HepG2 (cell line): Measurements from ENCODE around the gene ANKRD13D. TPM values are rescaled to one million over a fixed set of nuclear protein-coding genes. Genes with fewer than 3 reads are reported as not detected.

ENCODE experiments used
- ARID4A ChIP-seq: sonication (generic); formaldehyde crosslinking; IDR thresholded peaks from 2 replicates; pipeline ENCODE4 v1.5.0; 2020; ENCODE audit warnings: mild to moderate bottlenecking, missing genetic modification reagents, borderline replicate concordance
- CCDC6 ChIP-seq: sonication (generic); formaldehyde crosslinking; IDR thresholded peaks from 2 replicates; pipeline ENCODE4 v1.8.1; 2022; ENCODE audit warnings: mild to moderate bottlenecking, missing genetic modification reagents, moderate library complexity
- CEBPZ ChIP-seq: IDR thresholded peaks from 2 replicates; pipeline ENCODE4 v1.6.1; 2012; ENCODE audit warnings: low read length, improper control_type of control experiment
- DMAP1 ChIP-seq: IDR thresholded peaks from 2 replicates; pipeline ENCODE4 v1.6.1; 2016
- FOXK1 ChIP-seq: sonication (generic); formaldehyde crosslinking; IDR thresholded peaks from 2 replicates; pipeline ENCODE4 v1.4.0; 2020; ENCODE audit warnings: low read depth, missing genetic modification reagents, borderline replicate concordance
- FOXO4 ChIP-seq: sonication (generic); formaldehyde crosslinking; conservative IDR thresholded peaks from 2 replicates; pipeline ENCODE4 v1.8.1; 2023; ENCODE audit warnings: missing genetic modification reagents
- GLI4 ChIP-seq: sonication (generic); formaldehyde crosslinking; IDR thresholded peaks from 2 replicates; pipeline ENCODE4 v1.5.1; 2020; ENCODE audit warnings: missing genetic modification reagents, mild to moderate bottlenecking, moderate library complexity, borderline replicate concordance
- HDAC1 ChIP-seq: sonication (generic); formaldehyde crosslinking; IDR thresholded peaks from 2 replicates; pipeline ENCODE4 v1.5.1; 2020; ENCODE audit warnings: mild to moderate bottlenecking, missing genetic modification reagents
- HNRNPLL ChIP-seq: fragments of 200-400 bp; formaldehyde crosslinking; IDR thresholded peaks from 2 replicates; pipeline ENCODE4 v1.6.1; 2017; ENCODE audit warnings: mild to moderate bottlenecking, low read depth, low read length; ENCODE audit not compliant: poor library complexity, severe bottlenecking
- NAIF1 ChIP-seq: sonication (generic); formaldehyde crosslinking; IDR thresholded peaks from 2 replicates; pipeline ENCODE4 v1.5.0; 2020; ENCODE audit warnings: mild to moderate bottlenecking, missing genetic modification reagents, borderline replicate concordance
- NR2C2 ChIP-seq: sonication (generic); formaldehyde crosslinking; IDR thresholded peaks from 2 replicates; pipeline ENCODE4 v1.4.0; 2020; ENCODE audit warnings: missing genetic modification reagents, mild to moderate bottlenecking, moderate library complexity, borderline replicate concordance
- RNF2 ChIP-seq: fragments of 450-650 bp; conservative IDR thresholded peaks from 2 replicates; pipeline ENCODE4 v1.6.1; 2016; ENCODE audit warnings: low read depth
- SAP130 ChIP-seq: IDR thresholded peaks from 2 replicates; pipeline ENCODE4 v1.6.1; 2016; ENCODE audit warnings: low read depth
- SKI ChIP-seq: fragments of 450-650 bp; IDR thresholded peaks from one replicate; pipeline ENCODE4 v1.6.1; 2018; ENCODE audit warnings: mild to moderate bottlenecking; ENCODE audit not compliant: partially characterized antibody
- SNAPC5 ChIP-seq: sonication (generic); formaldehyde crosslinking; IDR thresholded peaks from 2 replicates; pipeline ENCODE4 v1.8.1; 2023; ENCODE audit warnings: mild to moderate bottlenecking, missing genetic modification reagents, borderline replicate concordance
- TBX2 ChIP-seq: sonication (generic); formaldehyde crosslinking; IDR thresholded peaks from 2 replicates; pipeline ENCODE4 v1.5.0; 2020; ENCODE audit warnings: missing genetic modification reagents, mild to moderate bottlenecking, borderline replicate concordance
- ZNF329 ChIP-seq: sonication (generic); formaldehyde crosslinking; IDR thresholded peaks from 2 replicates; pipeline ENCODE4 v1.9.0; 2021; ENCODE audit warnings: low read depth, mild to moderate bottlenecking, missing genetic modification reagents
- ZNF557 ChIP-seq: sonication (generic); formaldehyde crosslinking; IDR thresholded peaks from 2 replicates; pipeline ENCODE4 v1.4.0; 2020; ENCODE audit warnings: missing genetic modification reagents
- polyA plus RNA-seq, 8 experiments: library from polyadenylated mRNA; depleted of rRNA in 3 of 8; stranded (reverse) in 7 of 8; unstranded in 1 of 8; fragments of >200 nt; fragmentation: Illumina TruSeq in 4 of 8; extraction: Trizol in 4 of 8; gene quantifications; 2 replicates each; pipeline versions ENCODE4 v1.2.1 to v1.2.3, GENCODE V29; 2011 to 2016; ENCODE audit warnings: low read depth in 4 of 8, missing spikeins in 1 of 8, mixed read lengths in 1 of 8; ENCODE audit not compliant: insufficient read depth in 1 of 8
- total RNA-seq, 5 experiments: library from RNA; depleted of rRNA; stranded (reverse); fragments of >200 nt; fragmentation: Illumina TruSeq; extraction: Trizol; gene quantifications; 2 replicates each; pipeline ENCODE4 v1.2.3, GENCODE V29; 2016; ENCODE audit warnings: low read depth in 1 of 5

Gene ANKRD13D
- total and polyA plus RNA-seq, 2 of the 13 experiments (the other 11 are each of a cell fraction or from before 2014, with no cell fraction given), result 18.6 to 27.3 TPM

- 0 out of 2 replicates have a peak, but pooled peaks have one; percentile 49 for TF ChIP-seq CCDC6 (CRISPR knock-in tag)
- no peak for TF ChIP-seq TBX2 (CRISPR knock-in tag)
- peak; percentile 43; the same call in 1 of the 2 replicates for TF ChIP-seq DMAP1 (CRISPR knock-in tag)
- no peak for TF ChIP-seq RNF2
- peak; percentile 62 for TF ChIP-seq SKI
- TF ChIP-seq SNAPC5 (CRISPR knock-in tag), result no peak
- no peak; the same call in 1 of the 2 replicates for TF ChIP-seq ARID4A (CRISPR knock-in tag)
- TF ChIP-seq NAIF1 (CRISPR knock-in tag), result no peak
- TF ChIP-seq FOXK1 (CRISPR knock-in tag), result no peak
- no peak for TF ChIP-seq FOXO4 (CRISPR knock-in tag)
- no peak for TF ChIP-seq CEBPZ
- TF ChIP-seq ZNF557 (CRISPR knock-in tag), result no peak
- TF ChIP-seq NR2C2 (CRISPR knock-in tag), result peak; percentile 58; the same call in 1 of the 2 replicates
- TF ChIP-seq ZNF329 (CRISPR knock-in tag), result 0 out of 2 replicates have a peak, but pooled peaks have one; percentile 19
- TF ChIP-seq HDAC1 (CRISPR knock-in tag), result peak; percentile 41; the same call in 1 of the 2 replicates
- 0 out of 2 replicates have a peak, but pooled peaks have one; percentile 32 for TF ChIP-seq SAP130 (CRISPR knock-in tag)
- no peak for TF ChIP-seq GLI4 (CRISPR knock-in tag)
- no peak for TF ChIP-seq HNRNPLL
Measured at GRCh38 chr11:67265633-67266448, 23.3 kb upstream of the ANKRD13D start (continued).
